K562 (cell line): ENCODE measurements around the gene SPATA20. TPM values are rescaled to one million over a fixed set of nuclear protein-coding genes. Genes with fewer than 3 reads are reported as not detected.

Experiments
- ATAC-seq: fragments of 200-7000 bp; cut with Tn5 transposase; 3 replicates; pipeline ENCODE4 v1.9.1; 2020; ENCODE audit warnings: moderate library complexity
- BruUV-seq: library from RNA; stranded (reverse); fragments of 400-500 nt; replicated peaks from 2 replicates; lab custom pipeline; 2021; lab: Mats Ljungman, UMichigan
- CTCF ChIA-PET: fragments of 300-600 bp; formaldehyde crosslinking; extraction: SDS; loops from one replicate; lab custom pipeline; 2021; ENCODE audit warnings: low intra/inter-chr PET ratio; lab: Yijun Ruan, JAX
- POLR2A ChIA-PET: fragments of 300-600, 350-650 bp; sonication (Branson Sonifier 250); formaldehyde crosslinking; extraction: SDS; loops from one replicate; lab custom pipeline; 2021; ENCODE audit warnings: antibody characterized with exemption, inconsistent platforms; lab: Yijun Ruan, JAX
- DNase-seq, 4 experiments: peaks; one replicate each; pipeline versions ENCODE4 v3.0.0 to v3.0.0-alpha.2; 2011 to 2018; ENCODE audit warnings: low spot score in 3 of 4, mixed read lengths in 3 of 4; ENCODE audit errors: extremely low read depth in 1 of 4
- FAIRE-seq: peaks from 2 replicates; lab custom pipeline; 2011; peaks lifted over from hg19 to GRCh38; lab: Jason Lieb, UNC
- H2AFZ ChIP-seq: 2 replicates; pipeline ENCODE4 v1.6.0; 2011; ENCODE audit warnings: low read depth, low read length, control low read depth, inconsistent platforms
- H3K27ac ChIP-seq: fragments of 200-600 bp; 3 replicates; pipeline ENCODE4 v1.8.0; 2011; ENCODE audit warnings: low read depth, mild to moderate bottlenecking, control low read depth, inconsistent platforms, low read length, moderate library complexity, mixed read lengths; ENCODE audit errors: extremely low read depth
- H3K27me3 ChIP-seq, 2 experiments: fragments of 300-600 bp in 1 of 2; 2 replicates in 1 of 2; 3 replicates in 1 of 2; pipeline versions ENCODE4 v1.6.0 to v1.8.0; 2011; ENCODE audit warnings: inconsistent platforms in 2 of 2, low read length in 2 of 2, mild to moderate bottlenecking in 1 of 2, mixed read lengths in 1 of 2, moderate library complexity in 1 of 2; ENCODE audit not compliant: control insufficient read depth in 2 of 2, insufficient read depth in 2 of 2
- H3K36me3 ChIP-seq: fragments of 300-600 bp; 3 replicates; pipeline ENCODE4 v1.8.0; 2011; ENCODE audit warnings: mild to moderate bottlenecking, low read length, inconsistent platforms; ENCODE audit not compliant: control insufficient read depth, insufficient read depth
- H3K4me1 ChIP-seq, 2 experiments: fragments of 200-600 bp in 1 of 2; replicated peaks in 1 of 2; 2 replicates in 1 of 2; 3 replicates in 1 of 2; pipeline versions ENCODE4 v1.5.1 to v1.8.0; 2011; ENCODE audit warnings: inconsistent platforms in 2 of 2, low read length in 2 of 2, mild to moderate bottlenecking in 1 of 2, mixed read lengths in 1 of 2, moderate library complexity in 1 of 2; ENCODE audit not compliant: control insufficient read depth in 2 of 2, insufficient read depth in 2 of 2
- H3K4me2 ChIP-seq: 2 replicates; pipeline ENCODE4 v1.6.1; 2011; ENCODE audit warnings: low read length, control low read depth, inconsistent platforms, mixed read lengths; ENCODE audit not compliant: insufficient read depth
- H3K4me3 ChIP-seq: fragments of 200-600 bp; sonication (generic), shearing (Covaris generic); 2 replicates; pipeline ENCODE4 v1.5.1; 2016; ENCODE audit warnings: control low read depth, inconsistent platforms
- H3K79me2 ChIP-seq: fragments of 200-600 bp; 3 replicates; pipeline ENCODE4 v1.8.0; 2011; ENCODE audit warnings: low read length, inconsistent platforms; ENCODE audit not compliant: control insufficient read depth, insufficient read depth
- H3K9ac ChIP-seq, 2 experiments: 2 replicates each; pipeline versions ENCODE4 v1.6.0 to v1.6.1; 2011; ENCODE audit warnings: low read depth in 2 of 2, low read length in 2 of 2, control low read depth in 1 of 2, inconsistent platforms in 1 of 2, mild to moderate bottlenecking in 1 of 2, mixed read lengths in 1 of 2; ENCODE audit not compliant: insufficient read depth in 1 of 2
- H3K9me1 ChIP-seq: one replicate; pipeline ENCODE4 v1.6.0; 2011; ENCODE audit warnings: inconsistent platforms, mild to moderate bottlenecking, low read length, moderate library complexity; ENCODE audit not compliant: control insufficient read depth, insufficient read depth
- H3K9me3 ChIP-seq: replicated peaks from 2 replicates; pipeline ENCODE4 v1.5.1; 2011; ENCODE audit warnings: low read depth, low read length, inconsistent platforms; ENCODE audit not compliant: control insufficient read depth, insufficient read depth
- H4K20me1 ChIP-seq: replicated peaks from 2 replicates; pipeline ENCODE4 v1.6.1; 2011; ENCODE audit warnings: low read length, inconsistent platforms, mixed read lengths; ENCODE audit not compliant: control insufficient read depth, insufficient read depth
- ARID3A ChIP-seq: IDR thresholded peaks from 2 replicates; pipeline ENCODE4 v1.6.1; 2012; ENCODE audit warnings: low read depth, low read length, improper control_type of control experiment, borderline replicate concordance
- C11orf30 ChIP-seq: fragments of 450-650 bp; IDR thresholded peaks from 2 replicates; pipeline ENCODE4 v1.6.1; 2016; ENCODE audit warnings: low read depth, mild to moderate bottlenecking
- CCAR2 ChIP-seq: fragments of 200-400 bp; formaldehyde crosslinking; IDR thresholded peaks from 2 replicates; pipeline ENCODE4 v1.6.1; 2017; ENCODE audit warnings: mild to moderate bottlenecking, low read depth, low read length
- HDAC2 ChIP-seq: fragments of 450-650 bp; IDR thresholded peaks from 2 replicates; pipeline ENCODE4 v1.6.1; 2016; ENCODE audit warnings: mild to moderate bottlenecking
- HMBOX1 ChIP-seq: sonication (generic); IDR thresholded peaks from 2 replicates; pipeline ENCODE4 v1.6.1; 2016
- ILF3 ChIP-seq: fragments of 450-650 bp; IDR thresholded peaks from 2 replicates; pipeline ENCODE4 v1.6.1; 2018; ENCODE audit warnings: antibody characterized with exemption, mild to moderate bottlenecking, moderate library complexity, borderline replicate concordance
- MAFF ChIP-seq: IDR thresholded peaks from 2 replicates; pipeline ENCODE4 v1.6.1; 2012; ENCODE audit warnings: low read length, improper control_type of control experiment
- MAFG ChIP-seq: fragments of 450-650 bp; conservative IDR thresholded peaks from 2 replicates; pipeline ENCODE4 v1.6.1; 2016; ENCODE audit warnings: missing genetic modification characterization, missing compliant biosample characterization
- MAFK ChIP-seq: IDR thresholded peaks from 2 replicates; pipeline ENCODE4 v1.6.1; 2011; ENCODE audit warnings: low read length, improper control_type of control experiment
- NELFE ChIP-seq: IDR thresholded peaks from 2 replicates; pipeline ENCODE4 v1.6.1; 2011; ENCODE audit warnings: mild to moderate bottlenecking; ENCODE audit not compliant: insufficient read depth, insufficient read length
- NFE2 ChIP-seq: IDR thresholded peaks from 2 replicates; pipeline ENCODE4 v1.6.1; 2014; ENCODE audit warnings: antibody characterized with exemption, low read depth
- NRF1 ChIP-seq, 2 experiments: fragments of 450-650 bp; IDR thresholded peaks in 1 of 2; conservative IDR thresholded peaks in 1 of 2; 2 replicates each; pipeline ENCODE4 v1.6.1; 2014; ENCODE audit warnings: mild to moderate bottlenecking in 2 of 2
- POLR2G ChIP-seq: fragments of 200-400 bp; formaldehyde crosslinking; IDR thresholded peaks from 2 replicates; pipeline ENCODE4 v1.6.1; 2017; ENCODE audit warnings: low read depth, mild to moderate bottlenecking, antibody characterized with exemption, low read length, moderate library complexity
- POU5F1 ChIP-seq: fragments of 150-350 bp; IDR thresholded peaks from 2 replicates; pipeline ENCODE4 v1.6.1; 2014; ENCODE audit warnings: borderline replicate concordance, low read length, low read depth, mild to moderate bottlenecking; ENCODE audit not compliant: partially characterized antibody
- RBBP5 ChIP-seq: fragments of 200-600 bp; sonication (generic); IDR thresholded peaks from 2 replicates; pipeline ENCODE4 v1.6.1; 2012; ENCODE audit warnings: borderline replicate concordance, mild to moderate bottlenecking, low read length, control low read depth, inconsistent platforms; ENCODE audit not compliant: insufficient read depth, poor library complexity, severe bottlenecking
- RFX5 ChIP-seq: IDR thresholded peaks from 2 replicates; pipeline ENCODE4 v1.6.1; 2011; ENCODE audit warnings: low read depth, mild to moderate bottlenecking, improper control_type of control experiment, low read length
- ZBTB7A ChIP-seq: IDR thresholded peaks from 2 replicates; pipeline ENCODE4 v1.6.1; 2011; ENCODE audit warnings: low read depth, mild to moderate bottlenecking, low read length, moderate library complexity, borderline replicate concordance; ENCODE audit not compliant: control insufficient read depth
- ZNF224 ChIP-seq: sonication (generic); formaldehyde crosslinking; IDR thresholded peaks from 2 replicates; pipeline ENCODE4 v1.8.0; 2022; ENCODE audit warnings: mild to moderate bottlenecking, missing genetic modification reagents
- ZNF316 ChIP-seq: fragments of 450-650 bp; IDR thresholded peaks from 2 replicates; pipeline ENCODE4 v1.6.1; 2016
- ZNF589 ChIP-seq: fragments of 200-800 bp; sonication (Bioruptor generic); IDR thresholded peaks from 2 replicates; pipeline ENCODE4 v1.6.1; 2016; ENCODE audit warnings: low read depth, missing genetic modification characterization, missing compliant biosample characterization
- ZNF707 ChIP-seq: fragments of 250-450 bp; sonication (Bioruptor Pico); conservative IDR thresholded peaks from 2 replicates; pipeline ENCODE4 v1.8.0; 2022; ENCODE audit warnings: inconsistent platforms, mild to moderate bottlenecking, moderate library complexity
- WGBS: fragments of 100-300 bp; shearing (Covaris generic); methylation state at CpG from one replicate; pipeline ENCODE4 v1.1.6; 2016; ENCODE audit warnings: low coverage, mixed read lengths; ENCODE audit not compliant: insufficient coverage; ENCODE audit errors: missing lambda C conversion rate; 5-methylcytosine and 5-hydroxymethylcytosine counted together
- in situ Hi-C: fragments of 300-500 bp; cut with MboI; formaldehyde crosslinking; loops from 4 replicates; pipeline ENCODE4 v1.15.0; 2018; ENCODE audit warnings: inconsistent platforms, mixed read lengths
- intact Hi-C: fragments of 100-400 bp; cut with micrococcal nuclease; formaldehyde crosslinking; loops from 2 replicates; pipeline ENCODE4 v1.14.2; 2022
- polyA plus RNA-seq, 8 experiments: library from polyadenylated mRNA; depleted of rRNA in 4 of 8; stranded (reverse) in 5 of 8; unstranded in 3 of 8; fragments of >200 nt; fragmentation: Nextera tagmentation in 2 of 8; fragmentation: Illumina TruSeq in 1 of 8; extraction: Ambion mirVana in 2 of 8; extraction: Trizol in 1 of 8; gene quantifications; 2 replicates each; pipeline versions ENCODE4 v1.2.1 to v1.2.3, GENCODE V29; 2011 to 2014; ENCODE audit warnings: inconsistent platforms in 1 of 8, missing spikeins in 1 of 8
- total RNA-seq, 7 experiments: library from RNA; depleted of rRNA in 6 of 7; stranded (reverse); fragments of >200 nt in 6 of 7; fragmentation: Illumina TruSeq in 2 of 7; extraction: Trizol in 2 of 7; gene quantifications; 2 replicates each; pipeline versions ENCODE4 v1.2.1 to v1.2.3, GENCODE V29; 2011 to 2021; ENCODE audit warnings: low replicate concordance in 1 of 7

SPATA20 gene
- total and polyA plus RNA-seq, 9 of the 15 experiments (the other 6 are each of a cell fraction or from before 2014, with no cell fraction given), result 0.08 to 4.0 (median 1.5) TPM

GRCh38 chr17:50605429-50605828, 58.5 kb downstream of the SPATA20 start:
- Histone ChIP-seq H3K79me2 (no peaks in the 10 kb centered on the region), H3K4me3 (no peak overlapping the region), H3K9ac (no peak overlapping the region)
- POLR2A ChIA-PET, result interaction anchor here (0.7 to 1.6 kb wide), 3 partner anchors 12 to 53 kb away, joined by 3 to 7 read pairs (median 4); no protein-coding TSS in a partner anchor
- ATAC-seq, result peak; percentile 48
- no peak for TF ChIP-seq RFX5
- no peak for TF ChIP-seq ILF3
- no peak for TF ChIP-seq ZNF707
- TF ChIP-seq NFE2, result peak; percentile 86
- no peak for TF ChIP-seq ZNF589 (CRISPR knock-in tag)
- no peak for TF ChIP-seq HMBOX1
- no peak for TF ChIP-seq ZBTB7A
- no peak for TF ChIP-seq POU5F1
- TF ChIP-seq NRF1 (conservative IDR thresholded peaks at IDR 0.05 in 1 of 2, IDR thresholded peaks at IDR 0.05 in 1 of 2), result peak; percentile 45 to 49
- TF ChIP-seq MAFG (tag), result peak; percentile 74
- TF ChIP-seq ZNF224 (CRISPR knock-in tag), result no peak
- no peak for TF ChIP-seq HDAC2
- no peak for TF ChIP-seq CCAR2
- no peak for TF ChIP-seq POLR2G
- TF ChIP-seq MAFF, result peak; percentile 33; the same call in 1 of the 2 replicates
- peak; percentile 84 for TF ChIP-seq C11orf30
- TF ChIP-seq ZNF316, result peak; percentile 77
- no peak for TF ChIP-seq RBBP5
- peak; percentile 69 for TF ChIP-seq MAFK
- TF ChIP-seq ARID3A, result no peak
- TF ChIP-seq NELFE, result no peak
- TF ChIP-seq, all 486 proteins: peak for 7
- no peak overlapping the region for H3K4me2 ChIP-seq
- DNase-seq, result peak in 1 of 4 experiments; percentile 24
- 2% methylated on average over 10 of the region's 10 CpGs for WGBS
- H3K4me1 ChIP-seq, result peaks cover 4 to 25% of the 10 kb centered on the region in 2 experiments; a peak in 3 of 5 replicates
- H3K36me3 ChIP-seq, result no peaks in the 10 kb centered on the region
- peaks cover 9% of the 10 kb centered on the region; the same call in 1 of the 2 replicates for H4K20me1 ChIP-seq
- CTCF ChIA-PET, result no interaction called here
- BruUV-seq, result no TSS peak
- H3K9me1 ChIP-seq, result no peaks in the 10 kb centered on the region
- H3K27ac ChIP-seq, result no peak overlapping the region
- peak; percentile 64 for FAIRE-seq
- in situ Hi-C loops (no loop called here), intact Hi-C loops (no loop called here)
- H3K9me3 ChIP-seq, result no peaks in the 10 kb centered on the region
- H3K27me3 ChIP-seq, result peaks cover 49 to 96% of the 10 kb centered on the region in 2 experiments
- no peak overlapping the region for H2AFZ ChIP-seq
